HG02981 (cell line): ENCODE measurements around the gene RNF157.

ENCODE experiments used
- ATAC-seq: cut with Tn5 transposase; IDR thresholded peaks from one replicate; pipeline ENCODE4 v1.9.1; 2021; ENCODE audit warnings: mild to moderate bottlenecking, moderate library complexity; ENCODE audit not compliant: unreplicated experiment

The RNF157 gene

GRCh38 chr17:76240461-76241203 is at the start of gene RNF157:
Gene RNF157 (minus strand): TSS chr17:76240493. CDS start chr17:76240240, 253 bp downstream.
- peak; percentile 45 for ATAC-seq

- no peak for ATAC-seq
These were observed 41.5 kb upstream of the RNF157 start for GRCh38 chr17:76281573-76282371.

GRCh38 chr17:76280650-76281049 is 40.4 kb upstream of the RNF157 start:
- no peak for ATAC-seq

- no peak for ATAC-seq
These were observed 39.5 kb upstream of the RNF157 start for GRCh38 chr17:76279742-76280287.

- no peak for ATAC-seq
These were observed 38.9 kb upstream of the RNF157 start for GRCh38 chr17:76278952-76279741.

GRCh38 chr17:76278268-76278908 is 38.1 kb upstream of the RNF157 start:
- ATAC-seq, result no peak

- no peak for ATAC-seq
These were observed 37.3 kb upstream of the RNF157 start for GRCh38 chr17:76277300-76278267.

- ATAC-seq, result no peak
These were observed 36.4 kb upstream of the RNF157 start for GRCh38 chr17:76276461-76277299.

- no peak for ATAC-seq
These were observed 35.8 kb upstream of the RNF157 start for GRCh38 chr17:76276069-76276431.

GRCh38 chr17:76275382-76276068 is 35.2 kb upstream of the RNF157 start:
- no peak for ATAC-seq

GRCh38 chr17:76274112-76274956 is 34.0 kb upstream of the RNF157 start:
- ATAC-seq, result no peak

- ATAC-seq, result no peak
These were observed 33.3 kb upstream of the RNF157 start for GRCh38 chr17:76273445-76274111.

- ATAC-seq, result peak; percentile 11
These were observed 32.5 kb upstream of the RNF157 start for GRCh38 chr17:76272541-76273444.

GRCh38 chr17:76271669-76272540 is 31.6 kb upstream of the RNF157 start:
- peak; percentile 52 for ATAC-seq
